ENCODE data around the gene KLHDC7B. TPM values are rescaled to one million over a fixed set of nuclear protein-coding genes. Genes with fewer than 3 reads are reported as not detected.

KLHDC7B gene
- total and polyA plus RNA-seq, 2 of the 13 experiments (the other 11 are each of a cell fraction or from before 2014, with no cell fraction given) = 0.11 TPM; not detected in 1

DNA sequence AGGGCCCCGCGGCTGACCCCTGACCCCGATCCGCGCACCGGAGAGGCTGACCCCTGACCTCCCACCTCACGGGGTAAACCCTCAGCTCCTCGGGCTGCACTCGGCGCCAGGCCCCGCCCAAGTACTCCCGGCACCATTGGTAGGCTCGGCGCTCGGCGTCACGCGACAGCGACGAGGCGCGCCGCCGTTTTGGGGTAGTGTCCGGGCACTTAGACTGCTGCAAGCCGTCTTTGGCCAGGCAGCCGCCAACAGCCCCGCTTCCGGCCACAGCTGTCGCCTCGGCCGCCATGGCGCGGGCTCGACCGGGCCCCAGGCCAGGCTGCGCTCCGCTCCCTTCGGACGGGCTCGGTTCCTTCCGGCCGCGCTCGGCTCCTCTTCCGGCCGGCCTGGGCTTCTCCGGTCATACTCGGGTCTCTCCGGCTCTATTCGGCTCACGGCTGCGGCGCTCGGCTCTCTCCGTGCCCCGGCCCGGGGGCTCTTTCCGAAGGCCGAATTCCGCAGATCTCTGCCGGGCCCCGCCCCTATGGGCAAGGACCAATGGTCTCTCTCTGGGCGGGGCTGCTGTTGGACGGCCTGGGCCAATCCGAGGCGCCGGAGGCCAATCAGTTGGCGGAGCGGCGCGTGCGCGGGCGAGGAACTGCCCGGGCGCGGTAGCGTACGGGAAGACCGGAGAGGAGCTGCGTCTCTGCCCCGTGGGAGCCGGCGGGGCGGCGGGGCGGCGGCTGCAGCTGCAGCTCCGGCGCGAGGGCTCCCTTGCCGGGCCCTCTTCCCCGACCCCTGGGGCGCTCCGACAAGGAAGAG lies 37.0 kb downstream of the KLHDC7B start, which contains the start of gene CHKB (continued):
- TF ChIP-seq, protein P1, sequence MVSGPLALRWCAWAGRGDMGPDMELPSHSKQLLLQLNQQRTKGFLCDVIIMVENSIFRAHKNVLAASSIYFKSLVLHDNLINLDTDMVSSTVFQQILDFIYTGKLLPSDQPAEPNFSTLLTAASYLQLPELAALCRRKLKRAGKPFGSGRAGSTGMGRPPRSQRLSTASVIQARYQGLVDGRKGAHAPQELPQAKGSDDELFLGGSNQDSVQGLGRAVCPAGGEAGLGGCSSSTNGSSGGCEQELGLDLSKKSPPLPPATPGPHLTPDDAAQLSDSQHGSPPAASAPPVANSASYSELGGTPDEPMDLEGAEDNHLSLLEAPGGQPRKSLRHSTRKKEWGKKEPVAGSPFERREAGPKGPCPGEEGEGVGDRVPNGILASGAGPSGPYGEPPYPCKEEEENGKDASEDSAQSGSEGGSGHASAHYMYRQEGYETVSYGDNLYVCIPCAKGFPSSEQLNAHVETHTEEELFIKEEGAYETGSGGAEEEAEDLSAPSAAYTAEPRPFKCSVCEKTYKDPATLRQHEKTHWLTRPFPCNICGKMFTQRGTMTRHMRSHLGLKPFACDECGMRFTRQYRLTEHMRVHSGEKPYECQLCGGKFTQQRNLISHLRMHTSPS (CRISPR knock-in tag; IDR thresholded peaks at IDR 0.05; ENCODE audit: low read depth) = no peak; the same call in 1 of the 2 replicates
- peak; percentile 91 for TF ChIP-seq ZFY (CRISPR knock-in tag; IDR thresholded peaks at IDR 0.05)
- TF ChIP-seq ZNF572 (CRISPR knock-in tag; IDR thresholded peaks at IDR 0.05) = no peak
- TF ChIP-seq POLR2AphosphoS5 (IDR thresholded peaks at IDR 0.05; ENCODE audit: low read depth, low read length) = peak; percentile 73
- TF ChIP-seq, protein P2, sequence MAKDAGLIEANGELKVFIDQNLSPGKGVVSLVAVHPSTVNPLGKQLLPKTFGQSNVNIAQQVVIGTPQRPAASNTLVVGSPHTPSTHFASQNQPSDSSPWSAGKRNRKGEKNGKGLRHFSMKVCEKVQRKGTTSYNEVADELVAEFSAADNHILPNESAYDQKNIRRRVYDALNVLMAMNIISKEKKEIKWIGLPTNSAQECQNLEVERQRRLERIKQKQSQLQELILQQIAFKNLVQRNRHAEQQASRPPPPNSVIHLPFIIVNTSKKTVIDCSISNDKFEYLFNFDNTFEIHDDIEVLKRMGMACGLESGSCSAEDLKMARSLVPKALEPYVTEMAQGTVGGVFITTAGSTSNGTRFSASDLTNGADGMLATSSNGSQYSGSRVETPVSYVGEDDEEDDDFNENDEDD (CRISPR knock-in tag; IDR thresholded peaks at IDR 0.05; ENCODE audit: borderline replicate concordance) = peak; percentile 40; the same call in 1 of the 2 replicates
- 0 out of 2 replicates have a peak, but pooled peaks have one; percentile 18 for TF ChIP-seq KLF15 (CRISPR knock-in tag; IDR thresholded peaks at IDR 0.05; ENCODE audit: borderline replicate concordance)
- TF ChIP-seq, protein P3, sequence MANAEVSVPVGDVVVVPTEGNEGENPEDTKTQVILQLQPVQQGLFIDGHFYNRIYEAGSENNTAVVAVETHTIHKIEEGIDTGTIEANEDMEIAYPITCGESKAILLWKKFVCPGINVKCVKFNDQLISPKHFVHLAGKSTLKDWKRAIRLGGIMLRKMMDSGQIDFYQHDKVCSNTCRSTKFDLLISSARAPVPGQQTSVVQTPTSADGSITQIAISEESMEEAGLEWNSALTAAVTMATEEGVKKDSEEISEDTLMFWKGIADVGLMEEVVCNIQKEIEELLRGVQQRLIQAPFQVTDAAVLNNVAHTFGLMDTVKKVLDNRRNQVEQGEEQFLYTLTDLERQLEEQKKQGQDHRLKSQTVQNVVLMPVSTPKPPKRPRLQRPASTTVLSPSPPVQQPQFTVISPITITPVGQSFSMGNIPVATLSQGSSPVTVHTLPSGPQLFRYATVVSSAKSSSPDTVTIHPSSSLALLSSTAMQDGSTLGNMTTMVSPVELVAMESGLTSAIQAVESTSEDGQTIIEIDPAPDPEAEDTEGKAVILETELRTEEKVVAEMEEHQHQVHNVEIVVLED (CRISPR knock-in tag; IDR thresholded peaks at IDR 0.05; ENCODE audit: borderline replicate concordance) = peak; percentile 68
- peak; percentile 76; the same call in 1 of the 2 replicates for TF ChIP-seq ZSCAN29 (CRISPR knock-in tag; conservative IDR thresholded peaks at IDR 0.05)
- TF ChIP-seq, protein P4, sequence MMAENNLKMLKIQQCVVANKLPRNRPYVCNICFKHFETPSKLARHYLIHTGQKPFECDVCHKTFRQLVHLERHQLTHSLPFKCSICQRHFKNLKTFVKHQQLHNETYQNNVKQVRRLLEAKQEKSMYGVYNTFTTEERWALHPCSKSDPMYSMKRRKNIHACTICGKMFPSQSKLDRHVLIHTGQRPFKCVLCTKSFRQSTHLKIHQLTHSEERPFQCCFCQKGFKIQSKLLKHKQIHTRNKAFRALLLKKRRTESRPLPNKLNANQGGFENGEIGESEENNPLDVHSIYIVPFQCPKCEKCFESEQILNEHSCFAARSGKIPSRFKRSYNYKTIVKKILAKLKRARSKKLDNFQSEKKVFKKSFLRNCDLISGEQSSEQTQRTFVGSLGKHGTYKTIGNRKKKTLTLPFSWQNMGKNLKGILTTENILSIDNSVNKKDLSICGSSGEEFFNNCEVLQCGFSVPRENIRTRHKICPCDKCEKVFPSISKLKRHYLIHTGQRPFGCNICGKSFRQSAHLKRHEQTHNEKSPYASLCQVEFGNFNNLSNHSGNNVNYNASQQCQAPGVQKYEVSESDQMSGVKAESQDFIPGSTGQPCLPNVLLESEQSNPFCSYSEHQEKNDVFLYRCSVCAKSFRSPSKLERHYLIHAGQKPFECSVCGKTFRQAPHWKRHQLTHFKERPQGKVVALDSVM (CRISPR knock-in tag; IDR thresholded peaks at IDR 0.05) = 0 out of 2 replicates have a peak, but pooled peaks have one; percentile 41
- peak; percentile 10; the same call in 1 of the 2 replicates for TF ChIP-seq NCOA2 (CRISPR knock-in tag; IDR thresholded peaks at IDR 0.05)
- TF ChIP-seq HDAC1 (CRISPR knock-in tag; IDR thresholded peaks at IDR 0.05) = peak; percentile 74
- TF ChIP-seq HES4 (CRISPR knock-in tag; IDR thresholded peaks at IDR 0.05; ENCODE audit: borderline replicate concordance) = peak; percentile 78; the same call in 1 of the 2 replicates
- TF ChIP-seq GFI1 (CRISPR knock-in tag; IDR thresholded peaks at IDR 0.05; ENCODE audit: borderline replicate concordance) = no peak
- TF ChIP-seq, protein P5, sequence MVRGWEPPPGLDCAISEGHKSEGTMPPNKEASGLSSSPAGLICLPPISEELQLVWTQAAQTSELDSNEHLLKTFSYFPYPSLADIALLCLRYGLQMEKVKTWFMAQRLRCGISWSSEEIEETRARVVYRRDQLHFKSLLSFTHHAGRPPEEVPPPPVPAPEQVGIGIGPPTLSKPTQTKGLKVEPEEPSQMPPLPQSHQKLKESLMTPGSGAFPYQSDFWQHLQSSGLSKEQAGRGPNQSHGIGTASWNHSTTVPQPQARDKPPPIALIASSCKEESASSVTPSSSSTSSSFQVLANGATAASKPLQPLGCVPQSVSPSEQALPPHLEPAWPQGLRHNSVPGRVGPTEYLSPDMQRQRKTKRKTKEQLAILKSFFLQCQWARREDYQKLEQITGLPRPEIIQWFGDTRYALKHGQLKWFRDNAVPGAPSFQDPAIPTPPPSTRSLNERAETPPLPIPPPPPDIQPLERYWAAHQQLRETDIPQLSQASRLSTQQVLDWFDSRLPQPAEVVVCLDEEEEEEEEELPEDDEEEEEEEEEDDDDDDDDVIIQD (CRISPR knock-in tag; IDR thresholded peaks at IDR 0.05; ENCODE audit: low read depth) = no peak
- TF ChIP-seq YY1 (IDR thresholded peaks at IDR 0.05; ENCODE audit: insufficient read depth, insufficient replicate concordance, low read depth, low read length) = peak; percentile 90
- peak; percentile 31; the same call in 1 of the 2 replicates for TF ChIP-seq ZMYM4 (CRISPR knock-in tag; IDR thresholded peaks at IDR 0.05)
- no peak for TF ChIP-seq ZNF326 (CRISPR knock-in tag; IDR thresholded peaks at IDR 0.05; ENCODE audit: borderline replicate concordance)
- peak; percentile 23; the same call in 1 of the 2 replicates for TF ChIP-seq ZSCAN31 (CRISPR knock-in tag; IDR thresholded peaks at IDR 0.05; ENCODE audit: low read depth)
- TF ChIP-seq KDM5A (IDR thresholded peaks at IDR 0.05; ENCODE audit: borderline replicate concordance, low read length) = no peak; the same call in 1 of the 2 replicates
- TF ChIP-seq HOXA9 (CRISPR knock-in tag; IDR thresholded peaks at IDR 0.05; ENCODE audit: borderline replicate concordance) = 0 out of 2 replicates have a peak, but pooled peaks have one; percentile 60
